Ectodermal cell (in vitro differentiated cells): ENCODE measurements around the gene NHERF2.

ENCODE experiments used
- H3K27ac ChIP-seq: 2 replicates; pipeline ENCODE4 v1.7.0; 2013; ENCODE audit warnings: mild to moderate bottlenecking, low read depth, low read length; ENCODE audit not compliant: insufficient read depth, poor library complexity, severe bottlenecking
- H3K27me3 ChIP-seq: 2 replicates; pipeline ENCODE4 v1.7.0; 2013; ENCODE audit warnings: mild to moderate bottlenecking, low read length; ENCODE audit not compliant: insufficient read depth, control insufficient read depth, poor library complexity, severe bottlenecking
- H3K36me3 ChIP-seq: one replicate; pipeline ENCODE4 v1.7.0; 2013; ENCODE audit warnings: low read length; ENCODE audit not compliant: control insufficient read depth, insufficient read depth
- H3K4me1 ChIP-seq: one replicate; pipeline ENCODE4 v1.7.0; 2013; ENCODE audit warnings: low read length; ENCODE audit not compliant: control insufficient read depth, insufficient read depth
- H3K4me3 ChIP-seq: 2 replicates; pipeline ENCODE4 v1.7.0; 2013; ENCODE audit warnings: low read depth, low read length, control low read depth; ENCODE audit not compliant: insufficient read depth
- H3K9me3 ChIP-seq: 2 replicates; pipeline ENCODE4 v1.7.0; 2013; ENCODE audit warnings: mild to moderate bottlenecking, low read length, moderate library complexity; ENCODE audit not compliant: control insufficient read depth
- WGBS, 2 experiments: methylation state at CpG; one replicate each; pipeline ENCODE4 v1.1.7; 2013; ENCODE audit warnings: missing lambda C conversion rate in 2 of 2; 5-methylcytosine and 5-hydroxymethylcytosine counted together

Gene NHERF2

DNA sequence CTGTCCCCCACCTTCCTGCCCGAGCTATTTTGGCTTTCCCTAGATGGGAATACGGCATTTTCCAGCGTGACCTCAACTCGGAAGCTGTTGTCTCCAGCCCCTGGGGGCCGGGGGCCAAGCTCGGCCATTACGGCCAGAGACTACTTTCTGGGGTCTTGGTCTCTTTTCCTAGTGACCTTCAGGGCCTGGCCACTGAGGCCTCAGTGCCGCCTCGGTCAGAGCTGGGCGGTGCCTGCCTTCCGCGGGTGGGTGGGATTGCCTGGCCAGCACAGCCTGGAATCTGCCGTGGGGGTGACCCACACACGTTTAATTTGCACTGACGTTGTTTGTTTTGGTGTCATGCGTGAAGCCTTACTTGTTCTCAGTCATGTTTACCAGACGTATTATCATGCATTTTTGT, 50.3 kb downstream of the NHERF2 start:
- H3K27ac ChIP-seq: no peak overlapping the region
- no peaks in the 10 kb centered on the region for H3K9me3 ChIP-seq
- WGBS, 2 experiments: 94 to 95% methylated on average over 17 of the region's 17 CpGs
- H3K27me3 ChIP-seq: no peaks in the 10 kb centered on the region
- H3K36me3 ChIP-seq: peaks cover 28% of the 10 kb centered on the region
- H3K4me1 ChIP-seq: no peaks in the 10 kb centered on the region
- H3K4me3 ChIP-seq: no peak overlapping the region

DNA sequence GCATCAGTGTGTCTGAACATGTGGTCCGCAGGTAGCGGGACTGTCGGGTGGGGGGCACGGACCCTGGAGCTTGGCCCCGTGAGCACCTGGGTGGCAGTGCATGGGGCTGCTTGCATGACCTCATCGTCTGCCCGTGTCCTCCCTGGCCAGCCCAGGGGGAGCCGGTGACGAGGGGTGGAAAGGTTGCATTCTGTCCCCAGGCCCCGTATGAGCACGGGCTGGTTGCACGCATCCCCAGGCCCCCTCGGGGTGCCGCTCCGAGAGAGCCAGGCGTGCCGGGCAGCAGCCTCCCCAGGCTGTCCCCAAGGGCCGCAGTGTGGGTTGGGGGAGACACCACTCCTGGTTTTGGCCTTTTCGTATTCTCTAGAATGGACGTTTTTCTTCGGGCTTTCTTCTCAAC, 51.0 kb downstream of the NHERF2 start:
- H3K36me3 ChIP-seq: peaks cover 28% of the 10 kb centered on the region
- WGBS, 2 experiments: 94 to 97% methylated on average over 21 of the region's 21 CpGs
- no peak overlapping the region for H3K4me3 ChIP-seq
- no peaks in the 10 kb centered on the region for H3K4me1 ChIP-seq
- no peaks in the 10 kb centered on the region for H3K9me3 ChIP-seq
- no peaks in the 10 kb centered on the region for H3K27me3 ChIP-seq
- H3K27ac ChIP-seq: no peak overlapping the region

DNA sequence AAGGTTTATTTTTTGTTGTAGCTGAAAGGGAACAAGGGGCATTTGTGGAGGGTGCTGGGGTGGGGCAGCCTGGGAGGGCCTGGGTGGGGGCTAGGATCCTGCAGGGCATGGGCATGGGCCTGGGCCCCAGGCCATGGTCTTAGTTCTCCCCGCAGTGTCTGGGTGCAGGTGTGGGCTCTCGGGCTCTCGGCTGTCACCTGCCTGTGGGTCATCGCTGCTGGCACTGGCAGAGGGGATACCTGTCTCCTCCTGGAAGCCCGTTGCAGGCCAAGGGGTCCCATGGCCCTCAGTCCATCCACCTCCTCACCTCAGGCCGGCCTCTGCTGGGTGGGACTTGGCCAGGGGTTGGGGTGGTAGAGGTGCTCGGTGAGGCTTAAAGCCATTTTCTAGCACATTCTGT, 51.4 kb downstream of the NHERF2 start:
- H3K4me1 ChIP-seq: no peaks in the 10 kb centered on the region
- 95 to 99% methylated on average over 7 of the region's 7 CpGs for WGBS, 2 experiments
- no peaks in the 10 kb centered on the region for H3K9me3 ChIP-seq
- peaks cover 24% of the 10 kb centered on the region for H3K36me3 ChIP-seq
- no peak overlapping the region for H3K4me3 ChIP-seq
- no peaks in the 10 kb centered on the region for H3K27me3 ChIP-seq
- H3K27ac ChIP-seq: no peak overlapping the region

DNA sequence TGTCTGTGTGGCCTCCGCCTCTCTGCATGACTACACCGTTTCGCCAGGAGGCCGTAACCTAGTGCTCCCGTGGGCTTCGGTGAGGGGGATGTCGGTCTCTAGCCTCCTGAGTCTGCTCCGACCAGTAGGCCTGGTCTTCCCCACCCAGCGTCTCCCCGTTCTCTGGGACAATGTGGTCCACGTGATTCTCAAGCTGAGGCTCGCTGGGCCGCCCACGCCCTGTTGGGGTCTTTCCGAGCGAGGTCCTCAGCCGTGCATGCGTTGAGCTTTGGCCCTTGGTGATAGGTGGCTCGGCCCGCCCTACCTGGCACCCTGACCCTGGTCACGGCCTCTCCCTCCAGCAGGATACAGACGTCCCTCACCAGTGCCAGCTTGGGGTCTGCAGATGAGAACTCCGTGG, 52.0 kb downstream of the NHERF2 start:
- Histone ChIP-seq H3K36me3 (peaks cover 23% of the 10 kb centered on the region), H3K4me3 (no peak overlapping the region), H3K27ac (no peak overlapping the region)

DNA sequence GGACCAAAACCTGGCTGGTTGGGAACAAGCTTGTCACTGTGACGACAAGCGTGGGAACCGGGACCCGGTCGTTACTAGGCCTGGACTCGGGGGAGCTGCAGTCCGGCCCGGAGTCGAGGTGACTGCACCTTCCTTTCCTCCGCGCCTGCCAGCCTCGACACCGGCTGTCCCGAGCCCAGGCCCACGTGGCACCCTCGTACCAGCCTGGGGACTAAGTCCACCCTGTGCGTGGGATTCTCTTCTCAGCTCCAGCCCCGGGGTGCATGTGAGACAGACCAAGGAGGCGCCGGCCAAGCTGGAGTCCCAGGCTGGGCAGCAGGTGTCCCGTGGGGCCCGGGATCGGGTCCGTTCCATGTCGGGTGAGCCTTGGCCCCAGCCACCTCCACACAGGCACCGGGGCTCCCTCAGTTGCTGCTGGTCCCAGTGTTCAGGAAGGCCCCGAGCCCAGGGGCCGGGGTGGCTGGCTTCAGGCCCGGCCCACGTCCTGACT, 52.7 kb downstream of the NHERF2 start:
- Histone ChIP-seq H3K27ac (no peak overlapping the region), H3K36me3 (peaks cover 23% of the 10 kb centered on the region), H3K9me3 (no peaks in the 10 kb centered on the region), H3K4me1 (no peaks in the 10 kb centered on the region), H3K4me3 (no peak overlapping the region), H3K27me3 (no peaks in the 10 kb centered on the region)
- WGBS, 2 experiments: 96 to 97% methylated on average over 30 of the region's 30 CpGs

More for the DNA sequence above, 52.0 kb downstream of the NHERF2 start:
- 95 to 96% methylated on average over 23 of the region's 23 CpGs for WGBS, 2 experiments
- no peaks in the 10 kb centered on the region for H3K27me3 ChIP-seq
- H3K9me3 ChIP-seq: no peaks in the 10 kb centered on the region
- no peaks in the 10 kb centered on the region for H3K4me1 ChIP-seq

- Histone ChIP-seq H3K36me3 (peaks cover 23% of the 10 kb centered on the region), H3K4me3 (no peak overlapping the region), H3K4me1 (no peaks in the 10 kb centered on the region), H3K27ac (no peak overlapping the region), H3K9me3 (no peaks in the 10 kb centered on the region), H3K27me3 (no peaks in the 10 kb centered on the region)
- 95 to 96% methylated on average over 16 of the region's 16 CpGs for WGBS, 2 experiments
Observed at GRCh38 chr16:2079991-2080390, 53.3 kb downstream of the NHERF2 start.

DNA sequence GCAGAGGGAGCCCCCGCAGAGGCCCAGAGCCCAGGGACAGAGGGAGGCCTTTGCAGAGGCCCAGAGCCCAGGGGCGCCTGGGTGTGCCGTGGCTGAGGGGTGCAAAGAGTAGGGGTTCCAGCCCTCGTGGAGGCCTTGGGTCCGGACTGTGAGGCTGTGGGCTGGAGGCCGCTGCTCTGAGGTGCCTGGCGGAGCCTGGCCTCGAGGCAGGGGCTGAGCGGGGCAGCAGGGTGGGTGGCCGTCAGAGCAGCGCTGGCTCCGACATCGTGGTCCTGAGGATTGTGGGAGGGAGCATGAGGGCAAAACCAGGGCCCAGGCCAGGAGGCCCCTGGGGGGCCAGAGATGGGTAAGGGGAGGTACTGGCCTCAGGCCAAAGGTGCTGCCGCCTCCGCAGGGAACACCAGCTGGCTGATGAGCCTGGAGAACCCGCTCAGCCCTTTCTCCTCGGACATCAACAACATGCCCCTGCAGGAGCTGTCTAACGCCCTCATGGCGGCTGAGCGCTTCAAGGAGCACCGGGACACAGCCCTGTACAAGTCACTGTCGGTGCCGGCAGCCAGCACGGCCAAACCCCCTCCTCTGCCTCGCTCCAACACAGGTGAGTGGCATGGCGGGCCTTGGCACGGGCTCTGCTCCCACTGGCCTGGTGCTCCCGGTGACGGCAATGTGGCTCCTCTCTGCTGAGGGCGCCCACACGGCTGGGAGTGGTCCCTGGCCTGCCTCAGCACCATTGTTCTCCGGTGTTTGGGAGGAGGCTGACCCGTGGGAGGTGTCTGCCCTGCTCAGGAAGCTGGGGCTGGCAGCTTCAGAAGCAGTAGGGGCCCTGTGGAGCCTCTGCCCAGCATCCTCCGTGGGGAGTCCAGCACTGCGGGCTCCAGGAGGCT, 54.7 kb downstream of the NHERF2 start:
- no peaks in the 10 kb centered on the region for H3K4me1 ChIP-seq
- H3K9me3 ChIP-seq: no peaks in the 10 kb centered on the region
- H3K4me3 ChIP-seq: no peak overlapping the region
- H3K27ac ChIP-seq: no peak overlapping the region
- whole genome bisulfite sequencing, 2 experiments: 95% methylated on average over 35 of the region's 35 CpGs
- H3K36me3 ChIP-seq: peaks cover 21% of the 10 kb centered on the region
- H3K27me3 ChIP-seq: no peaks in the 10 kb centered on the region

GRCh38 chr16:2082171-2082982, 55.7 kb downstream of the NHERF2 start:
- no peaks in the 10 kb centered on the region for H3K9me3 ChIP-seq
- H3K4me3 ChIP-seq: no peak overlapping the region
- no peaks in the 10 kb centered on the region for H3K4me1 ChIP-seq
- no peaks in the 10 kb centered on the region for H3K27me3 ChIP-seq
- H3K36me3 ChIP-seq: peaks cover 19% of the 10 kb centered on the region
- 92 to 93% methylated on average over 32 of the region's 32 CpGs for WGBS, 2 experiments
- H3K27ac ChIP-seq: no peak overlapping the region

- no peaks in the 10 kb centered on the region for H3K27me3 ChIP-seq
- H3K36me3 ChIP-seq: peaks cover 19% of the 10 kb centered on the region
- H3K9me3 ChIP-seq: no peaks in the 10 kb centered on the region
- H3K4me1 ChIP-seq: no peaks in the 10 kb centered on the region
- 92 to 94% methylated on average over 16 of the region's 16 CpGs for WGBS, 2 experiments
- no peak overlapping the region for H3K27ac ChIP-seq
- no peak overlapping the region for H3K4me3 ChIP-seq
Observed at GRCh38 chr16:2082983-2083364, 56.3 kb downstream of the NHERF2 start.

GRCh38 chr16:2083409-2083808, 56.7 kb downstream of the NHERF2 start:
- 95% methylated on average over 19 of the region's 19 CpGs for WGBS, 2 experiments
- H3K9me3 ChIP-seq: no peaks in the 10 kb centered on the region
- no peaks in the 10 kb centered on the region for H3K4me1 ChIP-seq
- peaks cover 19% of the 10 kb centered on the region for H3K36me3 ChIP-seq
- no peaks in the 10 kb centered on the region for H3K27me3 ChIP-seq
- no peak overlapping the region for H3K27ac ChIP-seq
- no peak overlapping the region for H3K4me3 ChIP-seq
